Pancreas (tissue), 10 donors: ENCODE results near the gene WNT7A. TPM values are rescaled to one million over a fixed set of nuclear protein-coding genes. Genes with fewer than 3 reads are reported as not detected.

Experiments
- ATAC-seq, 4 donors: fragments of 200-7000 bp; cut with Tn5 transposase; one replicate each; pipeline versions ENCODE4 v1.8.0 to v1.9.1; 2020; ENCODE audit warnings: mild to moderate bottlenecking in 4 of 4, moderate library complexity in 4 of 4
- DNase-seq, 6 donors: peaks; one replicate each; pipeline ENCODE4 v3.0.0-alpha.2; 2020
- FAIRE-seq: peaks from 2 replicates; lab custom pipeline; 2012; peaks lifted over from hg19 to GRCh38; lab: Jason Lieb, UNC
- H3K27ac ChIP-seq, 4 donors: fragments of 200-600 bp; sonication (generic); 1 replicate in 3 of 4; 2 replicates in 1 of 4; pipeline versions ENCODE4 v1.5.0 to v1.8.0; 2020
- H3K27me3 ChIP-seq, 4 donors: fragments of 200-600 bp; one replicate each; pipeline ENCODE4 v1.8.0; 2021
- H3K36me3 ChIP-seq, 3 donors: fragments of 200-600 bp; sonication (generic) in 1 of 3; one replicate each; pipeline versions ENCODE4 v1.5.0 to v1.8.0; 2020 to 2021
- H3K4me1 ChIP-seq, 3 donors: fragments of 200-600 bp; one replicate each; pipeline ENCODE4 v1.8.0; 2021
- H3K4me3 ChIP-seq, 4 donors: fragments of 200-600 bp; sonication (generic) in 2 of 4; one replicate each; pipeline versions ENCODE4 v1.5.0 to v1.8.0; 2020 to 2021
- H3K9me3 ChIP-seq, 4 donors: fragments of 200-600 bp; one replicate each; pipeline ENCODE4 v1.8.0; 2021
- CTCF ChIP-seq, 4 donors: fragments of 200-600 bp; sonication (generic) in 3 of 4; IDR thresholded peaks; one replicate each; pipeline versions ENCODE4 v1.5.0 to v1.8.0; 2021; ENCODE audit warnings: antibody characterized with exemption in 4 of 4
- WGBS, 2 donors: extraction: QIAGEN DNeasy Blood & Tissue Kit; methylation state at CpG; one replicate each; pipeline ENCODE4 v1.1.7; 2013; 5-methylcytosine and 5-hydroxymethylcytosine counted together
- intact Hi-C, 3 donors: fragments of 100-400 bp; cut with DNase I; formaldehyde crosslinking; loops; one replicate each; pipeline versions ENCODE4 v1.11.1 to v1.14.2; 2022
- polyA plus RNA-seq, 2 donors: library from polyadenylated mRNA; stranded (reverse); fragments of 200-250 nt; gene quantifications; one replicate each; pipeline ENCODE4 v1.2.3, GENCODE V29; 2013
- total RNA-seq, 6 donors: library from RNA; stranded (reverse); fragmentation: NEBNext Ultra II Directional in 4 of 6; extraction: Animal tissue kit (Norgen Biotek cat#: 25700) in 4 of 6; gene quantifications; one replicate each; pipeline versions ENCODE4 v1.2.1 to v1.2.4, GENCODE V29; 2021 to 2023
- donor health status: healthy with polysubstance abuse.
- donor health status: DM: no; HTN: no; CAD: no; lungs with moderate emphysema.
- donor health status: DM: no; HTN: no; CAD: no.
- donor health status: control.
- donor health status: control.
- donor health status: Bipolar disorder and iron deficiency.
- donor health status: DM: yes; HTN: yes; CAD: no.
- donor health status: DM: no; HTN: no; CAD: no.
- donor health status: DM: no; HTN: no; CAD: no.
- donor health status: DM: yes; HTN: yes; CAD: no.

WNT7A gene
- total and polyA plus RNA-seq, 8 donors = 0.04 to 0.31 (median 0.09) TPM; not detected in 1

- no peak for TF ChIP-seq CTCF (IDR thresholded peaks at IDR 0.05)
- no peaks in the 10 kb centered on the region for H3K27me3 ChIP-seq
- WGBS, 2 donors = 83 to 85% methylated on average over 25 of the region's 25 CpGs
- no peak for ATAC-seq
- peak in 1 of 6 donors; percentile 43 for DNase-seq
- no peaks in the 10 kb centered on the region for H3K9me3 ChIP-seq
- no peaks in the 10 kb centered on the region for H3K4me1 ChIP-seq
- no peaks in the 10 kb centered on the region for H3K36me3 ChIP-seq
- intact Hi-C loops = no loop called here
- no peak overlapping the region for H3K27ac ChIP-seq
- no peak for FAIRE-seq
- H3K4me3 ChIP-seq = no peak overlapping the region
These were observed 25.4 kb downstream of the WNT7A start for GRCh38 chr3:13854492-13854891.

- Histone ChIP-seq H3K9me3 (no peaks in the 10 kb centered on the region), H3K4me1 (no peaks in the 10 kb centered on the region), H3K4me3 (no peak overlapping the region), H3K36me3 (no peaks in the 10 kb centered on the region), H3K27ac (no peak overlapping the region), H3K27me3 (no peaks in the 10 kb centered on the region)
- WGBS, 2 donors = 63 to 80% methylated on average over 1 of the region's 1 CpG
- ATAC-seq (peak in 2 of 4 donors; percentile 72 to 78), DNase-seq (no peak), FAIRE-seq (no peak)
- intact Hi-C loops = no loop called here
- TF ChIP-seq CTCF (IDR thresholded peaks at IDR 0.05) = no peak
These were observed 25.9 kb downstream of the WNT7A start for GRCh38 chr3:13853978-13854296.

GRCh38 chr3:13853256-13853977, 26.5 kb downstream of the WNT7A start:
- ATAC-seq = no peak
- intact Hi-C loops = no loop called here
- no peaks in the 10 kb centered on the region for H3K9me3 ChIP-seq
- 60 to 69% methylated on average over 11 of the region's 11 CpGs for WGBS, 2 donors
- no peaks in the 10 kb centered on the region for H3K27me3 ChIP-seq
- H3K4me1 ChIP-seq = no peaks in the 10 kb centered on the region
- H3K4me3 ChIP-seq = no peak overlapping the region
- FAIRE-seq = no peak
- DNase-seq = no peak
- H3K27ac ChIP-seq = no peak overlapping the region
- TF ChIP-seq CTCF (IDR thresholded peaks at IDR 0.05) = no peak
- no peaks in the 10 kb centered on the region for H3K36me3 ChIP-seq

GRCh38 chr3:13852638-13853009, 27.2 kb downstream of the WNT7A start:
- WGBS, 2 donors = 73% methylated on average over 4 of the region's 4 CpGs
- no peaks in the 10 kb centered on the region for H3K27me3 ChIP-seq
- H3K36me3 ChIP-seq = no peaks in the 10 kb centered on the region
- H3K27ac ChIP-seq = no peak overlapping the region
- FAIRE-seq = no peak
- no peak for TF ChIP-seq CTCF (IDR thresholded peaks at IDR 0.05)
- intact Hi-C loops = no loop called here
- H3K4me3 ChIP-seq = no peak overlapping the region
- H3K9me3 ChIP-seq = no peaks in the 10 kb centered on the region
- no peaks in the 10 kb centered on the region for H3K4me1 ChIP-seq
- no peak for ATAC-seq
- no peak for DNase-seq

GRCh38 chr3:13851997-13852637, 27.8 kb downstream of the WNT7A start:
- DNase-seq (no peak), FAIRE-seq (no peak), ATAC-seq (no peak)
- Histone ChIP-seq H3K4me3 (no peak overlapping the region), H3K27ac (no peak overlapping the region), H3K27me3 (no peaks in the 10 kb centered on the region), H3K4me1 (no peaks in the 10 kb centered on the region), H3K36me3 (no peaks in the 10 kb centered on the region), H3K9me3 (no peaks in the 10 kb centered on the region)
- intact Hi-C loops = no loop called here
- TF ChIP-seq CTCF (IDR thresholded peaks at IDR 0.05) = no peak
- 69 to 77% methylated on average over 17 of the region's 17 CpGs for WGBS, 2 donors
